CD4-positive, alpha-beta T cell treated with Interleukin-17A for 4 hours (primary cell): ENCODE measurements around the gene SPATA17.

Source experiments
- DNase-seq: peaks from one replicate; pipeline ENCODE4 v3.0.0-alpha.2; 2020; ENCODE audit warnings: mixed read lengths

The SPATA17 gene

GRCh38 chr1:217857061-217857460, 225.9 kb downstream of the SPATA17 start:
- DNase-seq, result no peak

- no peak for DNase-seq
Observed at GRCh38 chr1:217861658-217862057, 230.5 kb downstream of the SPATA17 start.

- DNase-seq, result no peak
Observed at GRCh38 chr1:217867446-217867995, 236.4 kb downstream of the SPATA17 start.

- DNase-seq, result no peak
Observed at GRCh38 chr1:217871955-217872354, 240.8 kb downstream of the SPATA17 start.

GRCh38 chr1:217875229-217875628, 244.1 kb downstream of the SPATA17 start:
- DNase-seq, result no peak

- no peak for DNase-seq
Observed at GRCh38 chr1:217876401-217876800, 245.3 kb downstream of the SPATA17 start.

GRCh38 chr1:217876896-217877295, 245.8 kb downstream of the SPATA17 start:
- no peak for DNase-seq

GRCh38 chr1:217881131-217881543, 250.0 kb downstream of the SPATA17 start:
- no peak for DNase-seq

- DNase-seq, result no peak
Observed at GRCh38 chr1:217881607-217882332, 250.6 kb downstream of the SPATA17 start.

GRCh38 chr1:217885181-217885580, 254.0 kb downstream of the SPATA17 start:
- no peak for DNase-seq

- DNase-seq, result no peak
Observed at GRCh38 chr1:217888328-217888727, 257.2 kb downstream of the SPATA17 start.

GRCh38 chr1:217889401-217889800, 258.3 kb downstream of the SPATA17 start:
- DNase-seq, result no peak

- no peak for DNase-seq
Observed at GRCh38 chr1:217891966-217892365, 260.8 kb downstream of the SPATA17 start.

GRCh38 chr1:217892750-217893149, 261.6 kb downstream of the SPATA17 start:
- no peak for DNase-seq

- no peak for DNase-seq
Observed at GRCh38 chr1:217895841-217896240, 264.7 kb downstream of the SPATA17 start.

- no peak for DNase-seq
Observed at GRCh38 chr1:217896490-217896889, 265.3 kb downstream of the SPATA17 start.

- no peak for DNase-seq
Observed at GRCh38 chr1:217897100-217897499, 266.0 kb downstream of the SPATA17 start.

- no peak for DNase-seq
Observed at GRCh38 chr1:217899614-217900013, 268.5 kb downstream of the SPATA17 start.

GRCh38 chr1:217907504-217907903, 276.4 kb downstream of the SPATA17 start:
- DNase-seq, result no peak

- no peak for DNase-seq
Observed at GRCh38 chr1:217910203-217910602, 279.1 kb downstream of the SPATA17 start.

GRCh38 chr1:217910791-217911320, 279.7 kb downstream of the SPATA17 start:
- DNase-seq, result no peak

- no peak for DNase-seq
Observed at GRCh38 chr1:217911908-217912307, 280.8 kb downstream of the SPATA17 start.

- DNase-seq, result no peak
Observed at GRCh38 chr1:217917281-217917887, 286.2 kb downstream of the SPATA17 start.
